GM18505 (cell line): ENCODE data around the gene SAMSN1.
"Not testable (repeated sequence)": the region's sequence is repeated elsewhere in the genome, so short reads cannot be mapped to it uniquely, and the experiment has no call there.

Experiments
- ATAC-seq: cut with Tn5 transposase; IDR thresholded peaks from one replicate; pipeline ENCODE4 v1.9.1; 2021; ENCODE audit not compliant: unreplicated experiment
- POLR2A ChIP-seq: IDR thresholded peaks from 4 replicates; pipeline ENCODE4 v1.6.1; 2011; ENCODE audit warnings: borderline replicate concordance; ENCODE audit not compliant: insufficient read depth, insufficient read length; ENCODE audit errors: extremely low read depth

Gene SAMSN1

DNA sequence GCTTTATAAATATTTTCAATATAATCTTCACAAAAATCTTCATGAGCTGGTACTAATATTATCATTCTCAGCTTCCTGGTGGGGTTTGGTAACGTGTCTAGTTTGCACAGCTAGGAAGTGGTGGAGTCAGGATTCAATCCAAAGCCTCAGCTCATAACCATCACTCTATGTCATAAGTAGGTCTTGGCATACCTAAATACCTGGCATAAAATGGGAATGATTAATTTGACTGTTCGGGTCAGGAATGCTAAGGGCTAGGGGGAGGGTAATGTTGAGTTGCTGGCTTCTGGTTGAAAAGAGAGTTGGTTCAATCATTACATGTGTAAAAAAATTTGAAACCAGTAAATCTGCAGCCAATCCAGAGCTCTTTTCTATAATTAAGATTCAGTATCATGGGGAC lies 5.6 kb upstream of the SAMSN1 start:
- no peak for TF ChIP-seq POLR2A
- no peak for ATAC-seq

GRCh38 chr21:14550135-14550534 lies 4.0 kb upstream of the SAMSN1 start:
- TF ChIP-seq POLR2A: no peak
- no peak for ATAC-seq

- no peak for TF ChIP-seq POLR2A
- ATAC-seq: no peak
These were observed 2.7 kb upstream of the SAMSN1 start for GRCh38 chr21:14548779-14549178.

- no peak for TF ChIP-seq POLR2A
- ATAC-seq: no peak
These were observed 1.9 kb upstream of the SAMSN1 start for GRCh38 chr21:14547834-14548513.

DNA sequence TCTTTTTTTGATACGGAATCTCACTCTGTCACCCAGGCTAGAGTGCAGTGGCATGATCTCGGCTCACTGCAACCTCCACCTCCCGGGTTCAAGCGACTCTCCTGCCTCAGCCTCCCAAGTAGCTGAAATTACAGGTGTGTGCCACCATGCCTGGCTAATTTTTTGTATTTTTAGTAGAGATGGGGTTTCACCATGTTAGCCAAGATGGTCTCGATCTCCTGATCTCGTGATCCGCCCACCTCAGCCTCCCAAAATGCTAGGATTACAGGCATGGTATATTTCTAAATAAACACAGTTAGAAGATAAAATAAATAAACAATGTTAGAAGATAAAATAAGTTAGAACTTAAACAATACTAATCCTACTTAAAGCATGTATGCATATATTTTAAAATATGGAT lies 604 bp upstream of the SAMSN1 start:
- not testable (repeated sequence) for ATAC-seq

DNA sequence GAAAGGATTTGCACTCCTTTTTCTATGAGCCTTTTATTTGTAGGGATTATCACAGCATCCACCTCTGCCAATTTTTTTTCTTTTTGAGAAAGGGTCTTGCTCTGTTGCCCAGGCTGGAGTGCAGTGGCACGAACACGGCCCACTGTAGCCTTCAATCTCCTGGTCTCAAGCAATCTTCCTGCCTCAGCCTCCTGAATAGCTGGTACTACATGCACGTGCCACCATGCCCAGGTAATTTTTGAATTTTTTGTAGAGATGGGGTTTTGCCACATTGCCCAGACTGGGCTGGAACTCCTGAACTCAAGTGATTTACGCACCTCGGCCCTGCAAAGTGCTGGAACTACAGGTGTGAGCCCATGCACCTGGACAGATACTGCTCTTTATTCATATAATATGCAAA lies 2.1 kb downstream of the SAMSN1 start:
- TF ChIP-seq POLR2A: no peak
- ATAC-seq: no peak

GRCh38 chr21:14542638-14543037 lies 3.5 kb downstream of the SAMSN1 start:
- TF ChIP-seq POLR2A: no peak
- ATAC-seq: no peak

- TF ChIP-seq POLR2A: no peak
- ATAC-seq: no peak
These were observed 4.1 kb downstream of the SAMSN1 start for GRCh38 chr21:14541841-14542490.

DNA sequence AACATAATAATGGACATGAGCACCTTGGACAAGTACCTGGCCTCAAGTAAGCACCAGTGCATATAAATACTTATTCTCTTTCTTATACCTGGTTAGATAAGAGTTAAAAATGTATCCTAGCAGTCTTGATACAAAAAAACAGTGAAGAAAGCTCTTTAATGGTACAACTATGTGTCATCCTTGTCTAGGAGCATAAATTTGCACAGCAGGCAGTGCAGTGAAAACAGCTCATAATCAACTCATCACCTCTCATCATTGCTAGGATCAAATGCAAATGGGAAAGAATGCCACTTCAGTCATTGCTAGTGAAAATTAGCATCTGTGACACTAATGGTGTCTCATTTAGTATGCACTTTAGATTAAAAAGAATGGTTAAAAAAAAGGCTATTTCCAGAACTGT lies 7.6 kb downstream of the SAMSN1 start:
- ATAC-seq: no peak
- TF ChIP-seq POLR2A: no peak

DNA sequence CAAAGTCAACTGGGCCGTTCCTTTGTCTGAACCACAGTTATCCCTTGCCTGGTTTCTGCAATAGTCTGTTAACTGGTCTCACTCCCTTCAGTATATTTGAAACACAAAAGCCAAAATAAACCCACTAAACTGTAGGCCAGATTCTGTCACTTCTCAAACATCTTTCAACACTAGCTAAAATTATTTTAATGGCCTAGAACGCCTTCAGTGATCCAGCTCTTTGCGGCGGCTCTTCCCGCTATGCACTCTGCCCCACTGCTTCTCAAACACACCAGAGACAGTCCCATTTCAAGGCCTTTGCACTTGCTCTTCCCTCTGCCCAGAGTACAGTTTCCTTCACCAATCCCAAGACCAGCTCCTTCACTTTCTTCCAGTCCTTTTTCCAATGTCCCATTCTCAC lies 9.2 kb downstream of the SAMSN1 start:
- no peak for ATAC-seq
- no peak for TF ChIP-seq POLR2A

DNA sequence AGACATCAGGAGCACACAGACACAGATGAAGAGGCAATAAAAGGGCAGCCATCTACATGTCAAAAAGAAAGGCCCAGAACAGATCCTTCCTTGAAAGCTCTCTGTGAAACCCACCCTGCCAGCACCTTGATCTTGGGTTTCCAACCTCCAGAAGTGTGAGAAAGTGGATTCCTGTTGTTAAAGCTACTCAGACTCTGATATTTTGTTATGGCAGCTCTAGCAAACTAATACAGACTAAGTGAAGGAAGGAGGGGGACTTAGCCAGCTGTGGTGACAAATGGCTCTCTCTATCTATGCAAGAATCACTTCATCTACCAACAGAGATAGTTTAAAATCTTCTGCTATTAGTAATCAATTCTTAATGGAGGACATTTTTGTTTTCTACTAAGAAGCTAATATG lies 10.4 kb downstream of the SAMSN1 start:
- no peak for ATAC-seq
- no peak for TF ChIP-seq POLR2A

- TF ChIP-seq POLR2A: no peak
- peak; percentile 88 for ATAC-seq
These were observed 12.4 kb downstream of the SAMSN1 start for GRCh38 chr21:14533499-14534428.

DNA sequence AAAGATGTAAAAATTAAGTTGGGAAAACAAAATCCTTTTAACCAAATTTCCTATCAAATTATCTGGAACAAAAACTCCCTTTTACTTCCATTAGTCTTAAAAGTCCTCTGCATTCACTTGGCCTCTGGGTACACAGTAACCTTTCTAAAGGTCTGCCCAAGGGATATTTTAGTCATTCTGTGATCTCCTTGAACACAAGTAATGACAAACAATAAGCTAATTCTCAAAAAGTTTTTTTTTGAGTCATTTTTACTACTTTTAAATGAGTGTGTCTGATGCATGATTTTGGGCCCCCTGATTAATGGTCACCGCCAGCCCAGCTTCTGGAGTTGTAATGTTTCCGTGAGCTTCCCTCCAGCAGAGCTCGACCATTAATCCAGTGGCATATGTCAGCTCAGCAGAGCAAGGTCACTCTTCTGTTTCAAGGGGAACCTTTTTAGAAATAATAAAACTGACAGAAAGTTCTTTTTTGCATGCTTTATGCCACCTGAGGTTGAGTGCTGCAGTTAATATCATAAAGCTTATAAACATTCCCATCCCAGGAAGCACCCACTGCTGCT lies 14.3 kb downstream of the SAMSN1 start:
- no peak for ATAC-seq
- no peak for TF ChIP-seq POLR2A

DNA sequence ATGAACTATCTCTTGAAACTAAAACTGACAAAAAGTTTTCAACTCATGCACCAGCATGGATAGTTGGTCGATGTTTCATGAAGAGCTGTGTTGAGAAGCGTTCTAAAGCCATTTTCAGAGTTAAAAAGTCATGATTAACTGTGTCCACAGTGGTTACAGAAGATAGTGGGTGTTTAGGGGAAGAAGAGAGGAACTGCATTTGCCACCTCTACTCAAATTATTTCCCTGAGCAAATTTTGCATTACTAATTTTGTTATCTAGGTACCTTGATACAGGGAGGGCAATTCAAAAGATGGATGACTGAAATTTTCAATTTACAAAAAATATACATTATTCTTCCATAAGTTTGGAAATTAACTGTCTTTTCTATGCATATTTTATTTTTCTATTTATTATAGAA lies 15.5 kb downstream of the SAMSN1 start:
- TF ChIP-seq POLR2A: no peak

GRCh38 chr21:14528815-14529214 lies 17.3 kb downstream of the SAMSN1 start:
- no peak for ATAC-seq
- TF ChIP-seq POLR2A: no peak

More for the DNA sequence above, 15.5 kb downstream of the SAMSN1 start:
- no peak for ATAC-seq
